ENCODE results near the gene HACD1.

HACD1 gene

DNA sequence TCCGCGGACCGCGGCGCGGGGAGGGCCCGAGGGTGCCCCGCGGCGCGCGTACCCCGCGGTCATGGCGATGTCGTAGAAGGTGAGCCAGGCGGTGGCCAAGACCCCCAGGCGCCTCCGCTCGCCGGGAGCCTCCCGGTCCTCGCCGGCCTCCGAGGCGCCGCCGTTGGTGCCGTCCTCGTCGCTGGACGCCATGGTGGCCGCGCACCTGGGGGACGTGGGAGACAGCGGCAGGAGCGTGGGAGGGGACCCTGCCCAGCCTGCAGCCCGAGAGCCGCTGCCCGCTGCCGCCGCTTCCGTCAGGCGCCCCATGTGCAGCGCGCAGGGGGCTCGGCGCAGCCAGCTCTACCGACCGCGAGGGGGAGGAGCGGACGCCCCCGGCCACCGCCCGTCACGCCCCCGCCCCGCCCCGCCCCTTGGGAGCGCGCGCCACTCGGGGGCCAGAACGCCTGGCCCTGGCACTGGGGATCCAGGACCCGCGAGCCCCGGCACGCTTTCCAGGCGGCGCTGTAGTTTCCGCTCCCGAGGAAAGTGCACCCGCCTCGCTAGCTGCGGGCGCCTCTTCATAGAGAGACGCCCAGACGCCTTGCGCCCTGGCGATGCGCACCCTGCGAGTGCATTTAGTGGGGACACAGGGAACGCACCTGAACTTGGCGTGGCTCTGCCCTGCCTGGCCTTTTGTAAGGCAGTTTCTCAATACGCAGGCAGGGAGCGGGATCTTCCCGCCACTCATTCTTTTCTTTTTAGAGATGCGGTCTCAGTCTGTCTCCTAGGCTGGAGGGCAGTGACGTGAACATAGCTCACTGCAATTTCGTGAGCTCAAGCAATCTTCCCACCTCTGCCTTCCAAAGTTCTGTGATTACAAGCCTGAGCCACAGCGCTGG, at the start of gene HACD1 (continued):
- TF ChIP-seq GLIS1 (tag by site-specific recombination; IDR thresholded peaks at IDR 0.05): peak; percentile 32; the same call in 1 of the 2 replicates
- TF ChIP-seq, protein P1, sequence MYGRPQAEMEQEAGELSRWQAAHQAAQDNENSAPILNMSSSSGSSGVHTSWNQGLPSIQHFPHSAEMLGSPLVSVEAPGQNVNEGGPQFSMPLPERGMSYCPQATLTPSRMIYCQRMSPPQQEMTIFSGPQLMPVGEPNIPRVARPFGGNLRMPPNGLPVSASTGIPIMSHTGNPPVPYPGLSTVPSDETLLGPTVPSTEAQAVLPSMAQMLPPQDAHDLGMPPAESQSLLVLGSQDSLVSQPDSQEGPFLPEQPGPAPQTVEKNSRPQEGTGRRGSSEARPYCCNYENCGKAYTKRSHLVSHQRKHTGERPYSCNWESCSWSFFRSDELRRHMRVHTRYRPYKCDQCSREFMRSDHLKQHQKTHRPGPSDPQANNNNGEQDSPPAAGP (tag by site-specific recombination; IDR thresholded peaks at IDR 0.05): no peak
- TF ChIP-seq GLIS2 (tag by site-specific recombination; IDR thresholded peaks at IDR 0.05): peak; percentile 87
- peak; percentile 65 for TF ChIP-seq ZBTB48 (tag by site-specific recombination; IDR thresholded peaks at IDR 0.05)
- TF ChIP-seq, protein P2, sequence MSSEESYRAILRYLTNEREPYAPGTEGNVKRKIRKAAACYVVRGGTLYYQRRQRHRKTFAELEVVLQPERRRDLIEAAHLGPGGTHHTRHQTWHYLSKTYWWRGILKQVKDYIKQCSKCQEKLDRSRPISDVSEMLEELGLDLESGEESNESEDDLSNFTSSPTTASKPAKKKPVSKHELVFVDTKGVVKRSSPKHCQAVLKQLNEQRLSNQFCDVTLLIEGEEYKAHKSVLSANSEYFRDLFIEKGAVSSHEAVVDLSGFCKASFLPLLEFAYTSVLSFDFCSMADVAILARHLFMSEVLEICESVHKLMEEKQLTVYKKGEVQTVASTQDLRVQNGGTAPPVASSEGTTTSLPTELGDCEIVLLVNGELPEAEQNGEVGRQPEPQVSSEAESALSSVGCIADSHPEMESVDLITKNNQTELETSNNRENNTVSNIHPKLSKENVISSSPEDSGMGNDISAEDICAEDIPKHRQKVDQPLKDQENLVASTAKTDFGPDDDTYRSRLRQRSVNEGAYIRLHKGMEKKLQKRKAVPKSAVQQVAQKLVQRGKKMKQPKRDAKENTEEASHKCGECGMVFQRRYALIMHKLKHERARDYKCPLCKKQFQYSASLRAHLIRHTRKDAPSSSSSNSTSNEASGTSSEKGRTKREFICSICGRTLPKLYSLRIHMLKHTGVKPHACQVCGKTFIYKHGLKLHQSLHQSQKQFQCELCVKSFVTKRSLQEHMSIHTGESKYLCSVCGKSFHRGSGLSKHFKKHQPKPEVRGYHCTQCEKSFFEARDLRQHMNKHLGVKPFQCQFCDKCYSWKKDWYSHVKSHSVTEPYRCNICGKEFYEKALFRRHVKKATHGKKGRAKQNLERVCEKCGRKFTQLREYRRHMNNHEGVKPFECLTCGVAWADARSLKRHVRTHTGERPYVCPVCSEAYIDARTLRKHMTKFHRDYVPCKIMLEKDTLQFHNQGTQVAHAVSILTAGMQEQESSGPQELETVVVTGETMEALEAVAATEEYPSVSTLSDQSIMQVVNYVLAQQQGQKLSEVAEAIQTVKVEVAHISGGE (tag by site-specific recombination; conservative IDR thresholded peaks at IDR 0.05; ENCODE audit: low read depth): peak; percentile 72
- TF ChIP-seq, protein P3, sequence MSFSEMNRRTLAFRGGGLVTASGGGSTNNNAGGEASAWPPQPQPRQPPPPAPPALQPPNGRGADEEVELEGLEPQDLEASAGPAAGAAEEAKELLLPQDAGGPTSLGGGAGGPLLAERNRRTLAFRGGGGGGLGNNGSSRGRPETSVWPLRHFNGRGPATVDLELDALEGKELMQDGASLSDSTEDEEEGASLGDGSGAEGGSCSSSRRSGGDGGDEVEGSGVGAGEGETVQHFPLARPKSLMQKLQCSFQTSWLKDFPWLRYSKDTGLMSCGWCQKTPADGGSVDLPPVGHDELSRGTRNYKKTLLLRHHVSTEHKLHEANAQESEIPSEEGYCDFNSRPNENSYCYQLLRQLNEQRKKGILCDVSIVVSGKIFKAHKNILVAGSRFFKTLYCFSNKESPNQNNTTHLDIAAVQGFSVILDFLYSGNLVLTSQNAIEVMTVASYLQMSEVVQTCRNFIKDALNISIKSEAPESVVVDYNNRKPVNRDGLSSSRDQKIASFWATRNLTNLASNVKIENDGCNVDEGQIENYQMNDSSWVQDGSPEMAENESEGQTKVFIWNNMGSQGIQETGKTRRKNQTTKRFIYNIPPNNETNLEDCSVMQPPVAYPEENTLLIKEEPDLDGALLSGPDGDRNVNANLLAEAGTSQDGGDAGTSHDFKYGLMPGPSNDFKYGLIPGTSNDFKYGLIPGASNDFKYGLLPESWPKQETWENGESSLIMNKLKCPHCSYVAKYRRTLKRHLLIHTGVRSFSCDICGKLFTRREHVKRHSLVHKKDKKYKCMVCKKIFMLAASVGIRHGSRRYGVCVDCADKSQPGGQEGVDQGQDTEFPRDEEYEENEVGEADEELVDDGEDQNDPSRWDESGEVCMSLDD (tag by site-specific recombination; IDR thresholded peaks at IDR 0.05): peak; percentile 49; the same call in 1 of the 2 replicates
- peak; percentile 93 for TF ChIP-seq ZNF600 (tag by site-specific recombination; IDR thresholded peaks at IDR 0.05)
- no peak for TF ChIP-seq ZNF571 (tag by site-specific recombination; IDR thresholded peaks at IDR 0.05)
- TF ChIP-seq KLF16 (tag by site-specific recombination; IDR thresholded peaks at IDR 0.05): no peak; the same call in 1 of the 2 replicates
- peak; percentile 40; the same call in 1 of the 2 replicates for TF ChIP-seq HOXD13 (CRISPR knock-in tag; IDR thresholded peaks at IDR 0.05; ENCODE audit: borderline replicate concordance)
- peak; percentile 84 for TF ChIP-seq ZBTB17 (tag by site-specific recombination; IDR thresholded peaks at IDR 0.05)
- TF ChIP-seq ZBTB8A (tag by site-specific recombination; IDR thresholded peaks at IDR 0.05): peak; percentile 98
- 0 out of 2 replicates have a peak, but pooled peaks have one; percentile 44 for TF ChIP-seq ZNF366 (tag by site-specific recombination; conservative IDR thresholded peaks at IDR 0.05)
- peak; percentile 73 for TF ChIP-seq SP7 (tag by site-specific recombination; IDR thresholded peaks at IDR 0.05)
- peak; percentile 49; the same call in 1 of the 2 replicates for TF ChIP-seq SP2 (tag by site-specific recombination; IDR thresholded peaks at IDR 0.05)
- TF ChIP-seq, protein P4, sequence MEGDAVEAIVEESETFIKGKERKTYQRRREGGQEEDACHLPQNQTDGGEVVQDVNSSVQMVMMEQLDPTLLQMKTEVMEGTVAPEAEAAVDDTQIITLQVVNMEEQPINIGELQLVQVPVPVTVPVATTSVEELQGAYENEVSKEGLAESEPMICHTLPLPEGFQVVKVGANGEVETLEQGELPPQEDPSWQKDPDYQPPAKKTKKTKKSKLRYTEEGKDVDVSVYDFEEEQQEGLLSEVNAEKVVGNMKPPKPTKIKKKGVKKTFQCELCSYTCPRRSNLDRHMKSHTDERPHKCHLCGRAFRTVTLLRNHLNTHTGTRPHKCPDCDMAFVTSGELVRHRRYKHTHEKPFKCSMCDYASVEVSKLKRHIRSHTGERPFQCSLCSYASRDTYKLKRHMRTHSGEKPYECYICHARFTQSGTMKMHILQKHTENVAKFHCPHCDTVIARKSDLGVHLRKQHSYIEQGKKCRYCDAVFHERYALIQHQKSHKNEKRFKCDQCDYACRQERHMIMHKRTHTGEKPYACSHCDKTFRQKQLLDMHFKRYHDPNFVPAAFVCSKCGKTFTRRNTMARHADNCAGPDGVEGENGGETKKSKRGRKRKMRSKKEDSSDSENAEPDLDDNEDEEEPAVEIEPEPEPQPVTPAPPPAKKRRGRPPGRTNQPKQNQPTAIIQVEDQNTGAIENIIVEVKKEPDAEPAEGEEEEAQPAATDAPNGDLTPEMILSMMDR (tag by site-specific recombination; IDR thresholded peaks at IDR 0.05): peak; percentile 86
- TF ChIP-seq, protein P5, sequence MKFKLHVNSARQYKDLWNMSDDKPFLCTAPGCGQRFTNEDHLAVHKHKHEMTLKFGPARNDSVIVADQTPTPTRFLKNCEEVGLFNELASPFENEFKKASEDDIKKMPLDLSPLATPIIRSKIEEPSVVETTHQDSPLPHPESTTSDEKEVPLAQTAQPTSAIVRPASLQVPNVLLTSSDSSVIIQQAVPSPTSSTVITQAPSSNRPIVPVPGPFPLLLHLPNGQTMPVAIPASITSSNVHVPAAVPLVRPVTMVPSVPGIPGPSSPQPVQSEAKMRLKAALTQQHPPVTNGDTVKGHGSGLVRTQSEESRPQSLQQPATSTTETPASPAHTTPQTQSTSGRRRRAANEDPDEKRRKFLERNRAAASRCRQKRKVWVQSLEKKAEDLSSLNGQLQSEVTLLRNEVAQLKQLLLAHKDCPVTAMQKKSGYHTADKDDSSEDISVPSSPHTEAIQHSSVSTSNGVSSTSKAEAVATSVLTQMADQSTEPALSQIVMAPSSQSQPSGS (tag by site-specific recombination; IDR thresholded peaks at IDR 0.05; ENCODE audit: low read depth): no peak
- TF ChIP-seq SETDB1 (IDR thresholded peaks at IDR 0.05; ENCODE audit: insufficient read length, low read length): no peak
- peak; percentile 40; the same call in 1 of the 2 replicates for TF ChIP-seq EGR2 (tag by site-specific recombination; IDR thresholded peaks at IDR 0.05; ENCODE audit: low read depth)
- TF ChIP-seq ZBTB21 (tag by site-specific recombination; IDR thresholded peaks at IDR 0.05): 0 out of 2 replicates have a peak, but pooled peaks have one; percentile 67
- TF ChIP-seq, protein P6, sequence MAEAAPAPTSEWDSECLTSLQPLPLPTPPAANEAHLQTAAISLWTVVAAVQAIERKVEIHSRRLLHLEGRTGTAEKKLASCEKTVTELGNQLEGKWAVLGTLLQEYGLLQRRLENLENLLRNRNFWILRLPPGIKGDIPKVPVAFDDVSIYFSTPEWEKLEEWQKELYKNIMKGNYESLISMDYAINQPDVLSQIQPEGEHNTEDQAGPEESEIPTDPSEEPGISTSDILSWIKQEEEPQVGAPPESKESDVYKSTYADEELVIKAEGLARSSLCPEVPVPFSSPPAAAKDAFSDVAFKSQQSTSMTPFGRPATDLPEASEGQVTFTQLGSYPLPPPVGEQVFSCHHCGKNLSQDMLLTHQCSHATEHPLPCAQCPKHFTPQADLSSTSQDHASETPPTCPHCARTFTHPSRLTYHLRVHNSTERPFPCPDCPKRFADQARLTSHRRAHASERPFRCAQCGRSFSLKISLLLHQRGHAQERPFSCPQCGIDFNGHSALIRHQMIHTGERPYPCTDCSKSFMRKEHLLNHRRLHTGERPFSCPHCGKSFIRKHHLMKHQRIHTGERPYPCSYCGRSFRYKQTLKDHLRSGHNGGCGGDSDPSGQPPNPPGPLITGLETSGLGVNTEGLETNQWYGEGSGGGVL (tag by site-specific recombination; IDR thresholded peaks at IDR 0.05): peak; percentile 34; the same call in 1 of the 2 replicates
- TF ChIP-seq SP3 (tag by site-specific recombination; IDR thresholded peaks at IDR 0.05): peak; percentile 39; the same call in 1 of the 2 replicates
- peak; percentile 73 for TF ChIP-seq KLF1 (tag by site-specific recombination; IDR thresholded peaks at IDR 0.05)
- TF ChIP-seq, protein P7, sequence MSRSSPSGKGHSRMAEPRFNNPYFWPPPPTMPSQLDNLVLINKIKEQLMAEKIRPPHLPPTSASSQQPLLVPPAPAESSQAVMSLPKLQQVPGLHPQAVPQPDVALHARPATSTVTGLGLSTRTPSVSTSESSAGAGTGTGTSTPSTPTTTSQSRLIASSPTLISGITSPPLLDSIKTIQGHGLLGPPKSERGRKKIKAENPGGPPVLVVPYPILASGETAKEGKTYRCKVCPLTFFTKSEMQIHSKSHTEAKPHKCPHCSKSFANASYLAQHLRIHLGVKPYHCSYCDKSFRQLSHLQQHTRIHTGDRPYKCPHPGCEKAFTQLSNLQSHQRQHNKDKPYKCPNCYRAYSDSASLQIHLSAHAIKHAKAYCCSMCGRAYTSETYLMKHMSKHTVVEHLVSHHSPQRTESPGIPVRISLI (tag by site-specific recombination; IDR thresholded peaks at IDR 0.05): no peak
- TF ChIP-seq ZNF501 (tag by site-specific recombination; IDR thresholded peaks at IDR 0.05): peak; percentile 82; the same call in 1 of the 2 replicates
